ENCODE data around the gene EIF4ENIF1.

DNA sequence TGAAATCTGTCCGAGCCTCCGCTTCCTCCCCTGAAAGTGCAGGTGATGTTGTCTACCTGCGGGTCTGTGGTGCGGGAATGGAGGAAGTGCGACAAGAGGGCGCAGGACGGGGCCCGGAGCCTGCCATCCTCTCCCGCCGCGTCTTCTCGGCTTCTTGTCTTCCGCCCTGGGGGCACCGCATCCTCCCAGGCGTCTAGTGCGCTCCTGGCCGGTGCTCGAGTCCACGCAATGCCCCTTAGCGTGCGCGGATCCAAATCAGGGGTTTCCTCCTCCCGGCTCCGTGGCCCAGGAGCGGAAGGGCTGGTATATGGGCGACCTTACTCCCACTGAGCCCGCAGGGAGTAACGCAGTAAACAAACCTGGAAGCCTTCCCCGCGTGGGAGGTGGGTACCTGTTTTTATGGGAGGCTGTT, 7.1 kb upstream of the EIF4ENIF1 start:
- TF ChIP-seq CTCF (IDR thresholded peaks at IDR 0.05) (no peak), POLR2AphosphoS5 (IDR thresholded peaks at IDR 0.05; ENCODE audit: insufficient read depth in 1 of 2, low read depth in 1 of 2) (no peak), POLR2A (IDR thresholded peaks at IDR 0.05) (no peak)
